Prostate gland (tissue), 2 donors: Measurements from ENCODE around the gene SNED1.

Experiments
- CTCF ChIP-seq, 4 experiments: fragments of 200-600 bp in 2 of 4; fragments of 450-650 bp in 2 of 4; sonication (generic) in 2 of 4; IDR thresholded peaks; 1 replicate in 3 of 4; 2 replicates in 1 of 4; pipeline ENCODE4 v1.5.1; 2016 to 2019; ENCODE audit warnings: antibody characterized with exemption in 4 of 4, mild to moderate bottlenecking in 2 of 4, moderate library complexity in 2 of 4
- POLR2A ChIP-seq: fragments of 450-650 bp; IDR thresholded peaks from one replicate; pipeline ENCODE4 v1.6.1; 2016; ENCODE audit warnings: antibody characterized with exemption, mild to moderate bottlenecking
- POLR2AphosphoS5 ChIP-seq: sonication (generic); formaldehyde crosslinking; IDR thresholded peaks from one replicate; pipeline ENCODE4 v1.6.1; 2017; ENCODE audit warnings: antibody characterized with exemption

GRCh38 chr2:241038374-241039180 lies 40.2 kb downstream of the SNED1 start:
- TF ChIP-seq POLR2A (no peak), CTCF (IDR thresholded peaks at IDR 0.05) (no peak), POLR2AphosphoS5 (no peak)
